ENCODE results near the gene ZC3H4.
"Not testable (repeated sequence)": the region's sequence is repeated elsewhere in the genome, so short reads cannot be mapped to it uniquely, and the experiment has no call there.

The ZC3H4 gene

DNA sequence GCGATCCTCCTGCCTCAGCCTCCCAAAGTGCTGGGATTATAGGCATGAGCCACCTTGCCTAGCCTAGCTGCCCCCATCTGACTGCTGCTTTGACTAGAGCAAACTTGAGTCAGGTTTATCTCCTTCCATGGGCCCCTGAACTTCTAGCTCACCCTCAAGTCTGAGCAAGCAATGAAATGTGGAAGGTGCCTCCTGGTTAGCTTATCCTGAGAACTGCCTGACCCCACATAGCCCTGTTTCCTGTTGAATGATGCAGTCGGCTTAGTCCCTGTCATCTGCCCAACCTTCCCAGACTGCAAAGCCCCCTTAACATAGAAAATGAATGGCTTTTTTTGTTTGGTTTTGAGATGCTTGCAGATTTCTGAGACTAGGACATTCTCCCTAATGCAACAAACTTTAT, 56.2 kb downstream of the ZC3H4 start:
- FAIRE-seq (no peak), DNase-seq (ENCODE audit: insufficient read length, low spot score) (peak; percentile 59)

GRCh38 chr19:47056411-47056810, 57.2 kb downstream of the ZC3H4 start:
- no peak for FAIRE-seq
- DNase-seq (ENCODE audit: insufficient read length, low spot score): no peak

GRCh38 chr19:47050562-47050961, 63.0 kb downstream of the ZC3H4 start:
- FAIRE-seq; DNase-seq (ENCODE audit: insufficient read length, low spot score): not testable (repeated sequence)

GRCh38 chr19:47049307-47049700, 64.3 kb downstream of the ZC3H4 start:
- DNase-seq (ENCODE audit: insufficient read length, low spot score): peak; percentile 49
- no peak for FAIRE-seq

DNA sequence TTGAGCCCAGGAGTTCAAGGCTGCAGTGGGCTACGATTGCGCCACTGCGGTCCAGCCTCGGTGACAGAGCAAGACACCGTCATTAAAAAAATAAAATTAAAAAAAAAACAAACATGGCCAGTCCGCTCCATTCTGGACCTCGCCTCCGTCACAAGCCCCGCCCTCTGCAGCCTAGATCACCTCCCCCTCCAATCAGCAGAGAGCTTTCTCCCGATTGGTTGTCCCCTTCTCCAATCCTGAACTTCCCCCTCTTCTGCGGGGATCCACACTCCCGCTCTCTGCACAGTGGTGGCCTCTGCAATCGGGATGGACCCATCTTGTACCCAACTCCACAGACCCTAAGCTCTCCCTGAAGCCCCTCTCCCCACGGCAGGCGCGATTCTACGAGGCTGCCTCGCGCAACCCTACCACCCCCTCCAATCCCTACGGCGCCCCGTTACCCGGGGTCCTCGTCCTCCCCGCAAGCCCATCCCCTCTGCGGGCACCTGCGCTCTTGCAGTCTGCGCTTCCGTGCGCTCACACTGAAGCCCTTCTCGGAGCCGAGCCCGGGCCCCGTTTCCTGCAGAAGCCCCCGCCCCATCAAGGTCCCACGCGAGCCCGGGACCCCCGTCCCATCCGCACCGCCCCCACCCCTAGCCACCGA, 65.7 kb downstream of the ZC3H4 start:
- DNase-seq (ENCODE audit: insufficient read length, low spot score) (peak; percentile 96), FAIRE-seq (peak; percentile 9)

DNA sequence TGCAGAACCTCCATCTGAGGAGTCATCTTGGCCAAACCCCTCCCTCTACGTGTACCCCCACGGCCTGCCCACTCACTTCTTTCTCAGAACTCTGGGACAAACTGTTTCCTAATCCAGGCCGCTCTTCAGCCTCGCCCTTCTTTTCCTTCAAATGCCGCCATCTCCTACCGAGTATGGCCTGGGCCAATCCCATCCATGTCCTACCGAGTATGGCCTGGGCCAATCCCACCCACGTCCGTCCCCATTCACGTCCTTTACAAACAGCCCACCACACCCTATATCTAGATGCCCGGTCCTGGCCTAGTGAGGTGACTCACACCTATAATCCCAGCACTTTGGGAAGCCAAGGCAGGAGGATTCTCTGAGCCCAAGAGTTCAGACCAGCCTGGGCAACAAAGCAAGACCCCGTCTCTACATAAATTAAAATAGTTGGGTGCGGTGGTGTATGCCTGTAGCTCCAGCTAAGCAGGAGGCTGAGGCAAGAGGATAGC, 66.3 kb downstream of the ZC3H4 start:
- no peak for DNase-seq (ENCODE audit: insufficient read length, low spot score)
- no peak for FAIRE-seq

DNA sequence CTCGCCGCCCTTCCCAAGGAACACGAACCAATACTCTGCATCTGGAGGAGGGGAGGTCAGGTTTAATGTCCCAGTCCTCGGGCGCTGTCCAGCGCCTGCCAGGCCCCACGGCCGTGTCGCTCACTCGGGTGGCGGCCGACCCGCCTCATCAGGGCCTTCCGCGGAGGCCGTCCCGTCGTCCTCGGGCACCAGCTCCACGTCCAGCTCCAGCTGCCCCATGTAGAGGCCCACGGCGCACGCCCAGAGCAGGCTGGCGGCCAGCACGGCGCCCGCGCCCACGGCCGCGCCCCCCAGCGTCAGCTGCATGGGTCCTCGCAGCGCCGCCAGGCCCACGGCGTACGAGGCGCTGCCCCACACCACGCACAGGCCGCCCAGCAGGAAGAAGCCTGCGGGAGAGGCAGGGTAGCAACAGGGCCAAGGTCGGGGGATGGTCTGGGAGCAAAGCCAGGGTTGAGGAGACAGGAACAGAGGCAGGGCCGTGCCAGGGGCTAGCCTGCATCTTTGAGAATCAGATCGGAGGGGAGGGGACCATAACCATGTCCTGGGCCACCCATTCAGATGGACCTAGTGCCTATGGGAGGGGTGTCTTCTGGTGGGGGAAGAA, 67.6 kb downstream of the ZC3H4 start:
- FAIRE-seq (no peak), DNase-seq (ENCODE audit: insufficient read length, low spot score) (no peak)

GRCh38 chr19:47044946-47045866, 68.4 kb downstream of the ZC3H4 start:
- DNase-seq (ENCODE audit: insufficient read length, low spot score): no peak
- no peak for FAIRE-seq

- DNase-seq (ENCODE audit: insufficient read length, low spot score): no peak
- FAIRE-seq: no peak
These were observed 72.7 kb downstream of the ZC3H4 start for GRCh38 chr19:47040869-47041268.

GRCh38 chr19:47039239-47039874, 74.2 kb downstream of the ZC3H4 start:
- FAIRE-seq: no peak
- no peak for DNase-seq (ENCODE audit: insufficient read length, low spot score)

GRCh38 chr19:47037766-47038165, 75.8 kb downstream of the ZC3H4 start:
- DNase-seq (ENCODE audit: insufficient read length, low spot score) (no peak), FAIRE-seq (no peak)

DNA sequence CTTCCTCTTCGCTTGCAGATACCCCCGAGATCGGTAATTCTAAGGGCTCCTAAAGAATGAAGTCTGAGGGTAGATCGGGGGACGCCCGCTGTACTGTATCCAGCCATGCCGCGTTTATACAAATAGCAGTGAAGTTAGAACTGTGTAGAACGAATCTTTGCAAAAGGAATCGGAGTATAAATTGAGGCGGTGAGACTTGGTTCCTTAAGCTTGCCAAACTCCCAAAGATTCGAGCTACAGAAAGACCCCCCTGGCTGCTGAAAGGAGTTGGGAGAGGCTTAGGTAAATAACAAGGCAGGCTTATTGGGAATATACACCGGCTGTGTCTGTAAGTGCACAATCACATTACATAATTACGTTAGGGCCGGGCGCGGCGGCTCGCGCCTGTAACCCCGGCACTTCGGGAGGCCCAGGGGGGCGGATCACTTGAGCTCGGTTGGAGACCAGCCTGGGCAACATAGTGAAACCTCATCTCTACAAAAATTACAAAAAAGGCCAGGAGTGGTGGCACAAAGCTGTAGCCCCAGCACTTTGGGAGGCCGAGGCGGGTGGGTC, 77.4 kb downstream of the ZC3H4 start:
- no peak for FAIRE-seq
- no peak for DNase-seq (ENCODE audit: insufficient read length, low spot score)

DNA sequence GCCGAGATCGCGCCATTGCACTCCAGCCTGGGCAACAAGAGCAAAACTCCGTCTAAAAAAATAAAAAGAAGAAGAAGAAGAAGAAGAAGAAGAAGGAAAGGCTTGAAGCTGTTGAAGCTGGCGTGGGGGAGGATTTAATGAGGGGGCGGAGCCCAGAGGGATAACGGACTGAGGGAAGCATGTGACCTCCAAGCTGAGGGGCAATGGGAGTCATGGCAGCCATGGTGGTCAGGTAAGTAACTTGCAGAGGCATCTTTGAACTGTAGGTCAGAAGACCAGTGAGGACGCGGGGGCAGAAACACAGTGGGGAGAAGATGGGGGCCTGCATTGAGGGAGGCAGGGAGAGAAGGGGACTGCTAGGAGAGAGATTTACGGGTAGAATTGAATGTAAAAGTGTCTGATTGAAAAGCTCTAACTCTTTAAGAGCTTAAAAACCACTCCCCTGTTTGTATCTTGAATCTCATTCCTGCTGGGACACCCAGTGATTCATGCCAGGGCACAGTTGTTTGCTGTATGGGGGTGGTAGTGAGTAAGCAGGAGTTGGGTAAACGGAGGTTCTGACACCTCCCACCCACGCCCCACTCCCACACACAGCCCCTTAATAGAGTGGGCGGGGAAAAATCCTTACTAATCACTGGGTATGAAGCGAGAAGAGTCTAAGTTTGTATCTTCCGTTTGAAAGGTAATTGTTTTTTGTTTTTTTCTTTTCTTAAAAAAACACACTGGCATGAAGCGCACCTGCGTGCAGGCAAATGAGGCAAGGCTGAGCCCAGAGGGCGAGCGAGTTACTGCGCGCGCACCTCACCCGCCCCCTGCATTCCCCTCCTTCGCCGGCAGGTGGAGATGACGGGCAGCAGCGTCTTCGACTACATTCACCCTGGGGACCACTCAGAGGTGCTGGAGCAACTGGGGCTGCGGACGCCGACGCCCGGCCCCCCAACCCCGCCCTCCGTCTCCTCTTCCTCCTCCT, 78.2 kb downstream of the ZC3H4 start:
- FAIRE-seq (peak; percentile 49), DNase-seq (ENCODE audit: insufficient read length, low spot score) (peak; percentile 96)

DNA sequence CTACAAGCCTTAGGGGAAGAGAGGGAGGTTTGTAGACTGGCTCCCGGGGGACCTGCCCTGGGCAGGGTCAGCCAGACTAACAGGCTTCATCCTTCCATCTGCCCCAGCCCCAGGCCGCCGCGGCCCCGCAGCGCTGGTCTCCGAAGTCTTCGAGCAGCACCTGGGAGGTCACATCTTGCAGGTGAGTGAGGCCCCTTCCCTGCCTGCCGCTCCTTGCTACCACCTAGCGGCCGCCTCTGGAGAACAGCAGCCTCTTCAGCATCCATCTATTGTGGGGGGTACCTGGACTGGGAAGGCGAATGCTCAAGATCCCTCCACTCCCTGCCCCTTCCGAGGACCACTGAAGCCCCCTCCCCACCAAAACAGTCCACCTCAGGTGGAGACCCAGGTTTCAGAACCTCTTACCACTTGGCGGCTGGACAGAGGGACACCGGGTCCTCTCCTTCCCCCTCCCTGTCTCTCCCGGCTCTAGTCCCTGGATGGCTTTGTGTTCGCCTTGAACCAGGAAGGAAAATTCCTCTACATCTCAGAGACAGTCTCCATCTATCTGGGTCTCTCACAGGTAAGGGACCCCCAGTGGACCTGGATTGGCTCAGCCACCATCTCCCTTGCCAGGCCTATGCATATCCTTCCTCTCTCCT, 81.3 kb downstream of the ZC3H4 start:
- FAIRE-seq (no peak), DNase-seq (ENCODE audit: insufficient read length, low spot score) (no peak)

DNA sequence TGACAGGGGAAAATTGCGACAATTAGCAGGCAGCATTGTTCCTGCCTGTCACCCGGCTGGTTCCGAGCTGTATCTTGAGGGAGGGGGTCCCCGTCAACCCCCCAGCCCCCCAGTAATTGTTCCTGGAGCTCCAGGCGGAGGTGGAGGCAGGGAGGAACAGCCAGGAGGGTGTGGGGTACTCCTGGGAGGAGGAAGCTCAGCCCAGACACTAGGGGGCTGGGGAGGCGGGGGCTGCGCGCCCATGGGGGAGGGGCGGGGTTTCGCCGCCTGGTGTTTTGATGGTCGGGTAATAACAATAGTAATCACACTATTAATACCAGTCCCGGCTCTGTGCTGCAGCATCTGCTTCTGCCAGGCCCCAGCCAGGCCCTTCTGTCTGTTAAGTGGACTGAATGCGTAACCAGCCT, 85.4 kb downstream of the ZC3H4 start:
- FAIRE-seq: no peak
- DNase-seq (ENCODE audit: insufficient read length, low spot score): no peak

DNA sequence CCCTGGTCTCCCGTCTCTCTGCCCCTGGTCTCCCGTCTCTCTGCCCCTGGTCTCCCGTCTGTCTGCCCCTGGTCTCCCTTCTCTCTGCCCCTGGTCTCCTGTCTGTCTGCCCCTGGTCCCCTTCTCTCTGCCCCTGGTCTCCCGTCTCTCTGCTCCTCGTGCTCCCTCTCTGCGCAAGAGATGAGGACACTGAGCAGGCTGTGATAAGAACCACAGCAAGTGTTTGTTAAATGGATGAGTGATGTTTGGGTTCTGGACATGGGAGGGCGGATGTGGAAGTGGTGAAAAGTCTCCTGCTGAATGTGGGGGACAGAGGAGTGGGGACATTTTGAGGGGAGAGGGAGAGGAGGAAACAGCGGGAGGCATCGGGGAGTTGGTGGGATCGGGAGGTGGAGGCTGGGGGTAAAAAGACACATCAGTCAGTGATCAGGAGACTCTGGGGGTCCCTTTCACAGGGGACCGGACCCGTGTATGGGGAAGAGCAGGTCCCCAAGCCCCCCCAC, 85.9 kb downstream of the ZC3H4 start:
- no peak for FAIRE-seq
- no peak for DNase-seq (ENCODE audit: insufficient read length, low spot score)

DNA sequence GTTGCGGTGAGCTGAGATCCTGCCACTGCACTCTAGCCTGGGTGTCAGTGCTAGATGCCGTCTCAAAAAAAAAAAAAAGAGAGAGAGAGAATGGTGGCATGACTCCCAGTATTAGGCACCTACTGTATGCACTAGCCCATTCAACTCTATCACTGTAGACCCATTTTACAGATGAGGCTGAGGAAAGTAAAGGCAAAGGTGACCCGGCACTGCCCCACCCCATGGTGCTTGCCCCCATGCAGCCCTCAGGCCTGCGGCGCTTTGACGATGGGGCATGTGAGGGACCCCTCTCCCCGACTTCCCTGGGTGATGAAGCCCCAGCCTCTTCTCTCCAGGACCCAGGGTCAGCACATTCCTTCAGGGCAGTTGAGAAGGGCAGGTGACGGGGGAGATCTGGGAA, 86.7 kb downstream of the ZC3H4 start:
- DNase-seq (ENCODE audit: insufficient read length, low spot score) (no peak), FAIRE-seq (no peak)

- DNase-seq (ENCODE audit: insufficient read length, low spot score): no peak
These were observed 87.4 kb downstream of the ZC3H4 start for GRCh38 chr19:47026156-47026555.

DNA sequence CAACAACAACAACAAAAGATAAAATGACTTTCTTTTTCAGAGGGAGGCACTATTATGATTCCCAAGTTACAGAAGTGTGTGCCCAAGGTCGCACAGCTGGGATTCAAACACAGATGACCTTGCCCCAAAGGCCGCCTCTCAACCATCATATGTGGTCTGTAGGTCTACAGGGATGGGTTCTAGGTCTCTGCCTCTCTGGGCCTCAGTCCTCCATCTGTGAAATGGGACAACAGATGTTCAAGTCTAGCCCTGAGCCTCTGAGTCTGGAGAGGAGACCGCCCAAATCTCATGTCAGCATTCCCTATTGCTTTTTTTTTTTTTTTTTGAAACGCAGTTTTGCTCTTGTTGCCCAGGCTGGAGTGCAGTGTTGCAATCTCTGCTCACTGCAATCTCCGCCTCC, 89.1 kb downstream of the ZC3H4 start:
- FAIRE-seq (no peak), DNase-seq (ENCODE audit: insufficient read length, low spot score) (no peak)

More at GRCh38 chr19:47026156-47026555, 87.4 kb downstream of the ZC3H4 start:
- FAIRE-seq: no peak
